ENCODE data around the gene ASF1B. TPM values are rescaled to one million over a fixed set of nuclear protein-coding genes. Genes with fewer than 3 reads are reported as not detected.
A peak's percentile ranks its signal among the peaks of the same experiment; 100 is the strongest.

ASF1B gene
- total RNA-seq, 2 donors from 2014 or later = 48.2 to 89.3 TPM

- DNase-seq (ENCODE audit: low spot score) (no peak), ATAC-seq (no peak)
- peaks cover 13 to 19% of the 10 kb centered on the region in 2 donors for H3K4me1 Mint-ChIP-seq (ENCODE audit: low read depth in 2 of 2)
- no peaks in the 10 kb centered on the region for H3K9me3 Mint-ChIP-seq
- peak overlapping the region; percentile 74 for H3K4me3 Mint-ChIP-seq
- H3K36me3 Mint-ChIP-seq = peaks cover 12% of the 10 kb centered on the region
- peak overlapping the region in 1 of 2 donors; percentile 3 for H3K27ac Mint-ChIP-seq
- H3K27me3 Mint-ChIP-seq = no peaks in the 10 kb centered on the region
Observed at GRCh38 chr19:14088634-14089411, 47.6 kb downstream of the ASF1B start.

DNA sequence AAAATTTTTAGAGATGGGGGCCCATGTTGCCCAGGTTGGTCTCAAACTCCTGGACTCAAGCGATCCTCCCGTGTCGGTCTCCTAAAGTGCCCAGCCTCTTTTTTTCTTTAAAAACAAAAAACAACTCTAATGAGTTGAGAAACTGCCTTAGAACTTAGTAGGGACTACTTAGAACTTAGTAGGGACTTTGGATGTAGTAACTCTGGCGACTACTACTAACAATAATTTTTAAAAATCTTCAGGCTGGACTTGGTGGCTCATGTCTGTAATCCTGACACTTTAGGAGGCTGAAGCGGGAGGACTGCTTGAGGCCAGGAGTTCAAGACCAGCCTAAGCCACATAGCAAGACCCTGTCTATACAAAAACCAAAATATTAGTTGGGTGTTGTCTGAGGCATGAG lies 50.3 kb downstream of the ASF1B start:
- Mint-ChIP-seq H3K4me3 (no peak overlapping the region), H3K4me1 (ENCODE audit: low read depth in 2 of 2) (peaks cover 10 to 16% of the 10 kb centered on the region in 2 donors), H3K36me3 (peaks cover 5% of the 10 kb centered on the region), H3K27ac (no peak overlapping the region), H3K27me3 (no peaks in the 10 kb centered on the region), H3K9me3 (no peaks in the 10 kb centered on the region)
- ATAC-seq (no peak), DNase-seq (ENCODE audit: low spot score) (no peak)

- ATAC-seq = no peak
- no peak for DNase-seq (ENCODE audit: low spot score)
- Mint-ChIP-seq H3K4me3 (no peak within 1 kb of the TSS), H3K9me3 (no peaks in the 10 kb centered on the region), H3K36me3 (peaks cover 5% of the 10 kb centered on the region), H3K4me1 (ENCODE audit: low read depth in 2 of 2) (peaks cover 13 to 17% of the 10 kb centered on the region in 2 donors), H3K27me3 (no peaks in the 10 kb centered on the region), H3K27ac (no peak within 1 kb of the TSS)
Observed at GRCh38 chr19:14085309-14085995, 50.9 kb downstream of the ASF1B start, which contains the start of gene C19orf67. C19orf67 (minus strand) TSS chr19:14085783; CDS start chr19:14085627, 156 bp downstream.

GRCh38 chr19:14082675-14082960 lies 53.8 kb downstream of the ASF1B start:
- peak overlapping the region; percentile 98 for H3K4me3 Mint-ChIP-seq
- no peaks in the 10 kb centered on the region for H3K9me3 Mint-ChIP-seq
- no peaks in the 10 kb centered on the region for H3K36me3 Mint-ChIP-seq
- H3K27ac Mint-ChIP-seq = peak overlapping the region; percentile 92 to 97
- H3K27me3 Mint-ChIP-seq = no peaks in the 10 kb centered on the region
- ATAC-seq (no peak), DNase-seq (ENCODE audit: low spot score) (no peak)
- H3K4me1 Mint-ChIP-seq (ENCODE audit: low read depth in 2 of 2) = peaks cover 9 to 14% of the 10 kb centered on the region in 2 donors

DNA sequence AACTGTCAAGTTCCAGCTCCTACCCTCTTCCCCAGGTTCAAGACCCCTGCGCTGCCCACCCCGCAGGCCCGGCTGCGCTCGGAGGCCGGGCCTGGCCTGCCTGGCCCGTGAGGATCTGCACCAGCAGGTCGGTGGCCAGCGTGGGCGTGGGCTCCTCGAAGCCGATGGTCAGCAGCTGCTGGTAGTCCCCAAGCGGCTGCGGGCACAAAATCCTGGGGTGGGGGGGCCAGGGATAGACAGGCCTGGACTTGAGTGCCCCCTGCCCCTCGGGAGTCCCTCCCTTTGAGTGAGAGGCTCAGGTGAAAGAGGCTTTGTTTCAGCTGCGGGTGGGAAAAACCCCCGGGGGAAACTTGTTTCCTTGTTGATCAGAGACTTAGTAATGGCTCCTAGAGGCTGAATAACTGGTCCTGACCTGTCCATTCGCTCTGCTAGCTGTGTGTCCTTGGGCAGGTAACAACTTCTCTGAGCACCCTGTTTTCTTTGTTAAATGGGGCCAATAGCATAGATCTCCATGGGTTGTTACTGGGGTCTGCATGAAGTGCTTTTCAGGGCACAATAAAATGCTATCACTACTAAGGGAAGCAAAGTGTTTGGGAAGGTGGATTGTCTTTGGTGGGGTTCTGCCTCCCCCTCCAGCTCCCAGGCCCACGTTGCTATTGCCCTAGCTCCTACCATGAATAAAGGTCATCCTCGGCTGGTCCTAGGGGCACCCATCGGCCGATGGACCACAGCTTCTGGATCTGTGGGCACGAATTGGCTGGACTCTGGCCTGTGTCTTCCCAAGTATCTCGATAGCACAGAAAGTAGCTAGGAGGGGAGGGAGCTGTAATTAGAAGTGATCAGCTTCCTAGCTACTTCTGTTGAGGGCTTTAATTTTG lies 54.4 kb downstream of the ASF1B start:
- ATAC-seq = no peak
- peaks cover 9 to 14% of the 10 kb centered on the region in 2 donors for H3K4me1 Mint-ChIP-seq (ENCODE audit: low read depth in 2 of 2)
- H3K9me3 Mint-ChIP-seq = no peaks in the 10 kb centered on the region
- H3K4me3 Mint-ChIP-seq = peak overlapping the region; percentile 98
- no peaks in the 10 kb centered on the region for H3K27me3 Mint-ChIP-seq
- peak overlapping the region; percentile 92 to 97 for H3K27ac Mint-ChIP-seq
- DNase-seq (ENCODE audit: low spot score) = peak; percentile 65
- H3K36me3 Mint-ChIP-seq = no peaks in the 10 kb centered on the region

- Mint-ChIP-seq H3K4me3 (peak overlapping the region; percentile 98), H3K4me1 (ENCODE audit: low read depth in 2 of 2) (peaks cover 9 to 14% of the 10 kb centered on the region in 2 donors), H3K27ac (peak overlapping the region; percentile 92 to 97), H3K36me3 (no peaks in the 10 kb centered on the region), H3K27me3 (no peaks in the 10 kb centered on the region), H3K9me3 (no peaks in the 10 kb centered on the region)
- DNase-seq (ENCODE audit: low spot score) (peak; percentile 98), ATAC-seq (peak; percentile 97)
Observed at GRCh38 chr19:14080887-14081796, 55.2 kb downstream of the ASF1B start.

DNA sequence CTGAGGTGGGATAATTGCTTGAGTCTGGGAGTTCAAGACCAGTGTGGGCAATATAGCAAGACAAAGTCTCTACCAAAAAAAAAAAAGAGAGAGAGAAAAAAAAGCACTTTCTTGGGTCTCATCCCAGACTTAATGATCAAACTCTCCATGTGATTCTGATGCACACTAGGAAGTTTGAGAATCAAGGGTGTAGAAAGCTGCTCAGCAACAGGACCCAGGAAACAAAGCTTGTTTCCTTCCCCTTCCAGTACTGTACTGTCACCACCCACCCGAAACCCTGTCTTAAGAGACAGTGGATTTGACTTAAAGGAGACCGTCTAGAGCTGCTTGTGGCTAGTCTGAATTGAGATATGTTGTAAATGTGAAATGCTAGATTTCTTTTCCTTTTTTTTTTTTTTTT lies 58.0 kb downstream of the ASF1B start:
- Mint-ChIP-seq H3K27ac (no peak overlapping the region), H3K4me1 (ENCODE audit: low read depth in 2 of 2) (peaks cover 20 to 29% of the 10 kb centered on the region in 2 donors), H3K9me3 (no peaks in the 10 kb centered on the region), H3K4me3 (no peak overlapping the region), H3K36me3 (no peaks in the 10 kb centered on the region), H3K27me3 (no peaks in the 10 kb centered on the region)
- no peak for DNase-seq (ENCODE audit: low spot score)
- ATAC-seq = no peak

GRCh38 chr19:14073925-14074838 lies 62.2 kb downstream of the ASF1B start:
- H3K9me3 Mint-ChIP-seq = no peaks in the 10 kb centered on the region
- H3K27me3 Mint-ChIP-seq = no peaks in the 10 kb centered on the region
- peak overlapping the region; percentile 99 for H3K4me3 Mint-ChIP-seq
- peaks cover 11 to 16% of the 10 kb centered on the region in 2 donors for H3K4me1 Mint-ChIP-seq (ENCODE audit: low read depth in 2 of 2)
- ATAC-seq (peak in 1 of 2 donors; percentile 2), DNase-seq (ENCODE audit: low spot score) (no peak)
- H3K27ac Mint-ChIP-seq = peak overlapping the region; percentile 51 to 53
- H3K36me3 Mint-ChIP-seq = no peaks in the 10 kb centered on the region

DNA sequence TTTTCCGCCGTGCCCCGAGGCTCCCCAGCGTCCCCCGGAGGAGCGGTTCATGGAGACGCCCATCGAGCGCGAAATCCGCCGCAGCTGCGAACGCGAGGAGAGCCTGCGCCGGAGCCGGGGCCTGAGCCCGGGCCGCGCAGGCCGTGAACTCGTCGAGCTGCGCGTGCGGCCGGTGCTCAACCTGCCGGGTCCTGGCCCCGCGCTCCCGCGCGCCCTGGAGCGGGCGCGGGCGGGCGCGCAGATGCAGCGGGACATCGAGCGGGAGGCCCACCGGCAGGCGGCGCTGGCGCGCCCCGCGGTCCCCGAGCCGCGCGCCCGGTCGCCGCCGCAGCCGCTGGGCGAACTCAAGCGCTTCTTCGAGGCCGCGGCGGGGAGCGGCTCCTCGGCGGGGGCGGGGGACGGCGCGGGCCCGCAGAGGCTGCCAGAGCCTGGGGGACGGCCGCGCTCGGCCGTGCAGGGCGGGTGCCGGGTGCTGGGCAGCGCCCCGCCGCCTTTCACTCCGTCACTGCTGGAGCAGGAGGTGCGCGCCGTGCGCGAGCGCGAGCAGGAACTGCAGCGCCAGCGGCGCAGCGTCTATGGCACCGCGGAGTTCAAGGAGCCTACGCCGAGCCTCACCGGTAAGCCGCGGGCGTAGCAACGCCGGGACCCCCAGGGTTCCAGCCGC lies 63.0 kb downstream of the ASF1B start:
- peak; percentile 83 to 86 for ATAC-seq
- peaks cover 11 to 16% of the 10 kb centered on the region in 2 donors for H3K4me1 Mint-ChIP-seq (ENCODE audit: low read depth in 2 of 2)
- no peaks in the 10 kb centered on the region for H3K27me3 Mint-ChIP-seq
- peak; percentile 83 for DNase-seq (ENCODE audit: low spot score)
- H3K9me3 Mint-ChIP-seq = no peaks in the 10 kb centered on the region
- H3K36me3 Mint-ChIP-seq = no peaks in the 10 kb centered on the region
- H3K4me3 Mint-ChIP-seq = peak overlapping the region; percentile 99
- peak overlapping the region; percentile 51 to 53 for H3K27ac Mint-ChIP-seq

DNA sequence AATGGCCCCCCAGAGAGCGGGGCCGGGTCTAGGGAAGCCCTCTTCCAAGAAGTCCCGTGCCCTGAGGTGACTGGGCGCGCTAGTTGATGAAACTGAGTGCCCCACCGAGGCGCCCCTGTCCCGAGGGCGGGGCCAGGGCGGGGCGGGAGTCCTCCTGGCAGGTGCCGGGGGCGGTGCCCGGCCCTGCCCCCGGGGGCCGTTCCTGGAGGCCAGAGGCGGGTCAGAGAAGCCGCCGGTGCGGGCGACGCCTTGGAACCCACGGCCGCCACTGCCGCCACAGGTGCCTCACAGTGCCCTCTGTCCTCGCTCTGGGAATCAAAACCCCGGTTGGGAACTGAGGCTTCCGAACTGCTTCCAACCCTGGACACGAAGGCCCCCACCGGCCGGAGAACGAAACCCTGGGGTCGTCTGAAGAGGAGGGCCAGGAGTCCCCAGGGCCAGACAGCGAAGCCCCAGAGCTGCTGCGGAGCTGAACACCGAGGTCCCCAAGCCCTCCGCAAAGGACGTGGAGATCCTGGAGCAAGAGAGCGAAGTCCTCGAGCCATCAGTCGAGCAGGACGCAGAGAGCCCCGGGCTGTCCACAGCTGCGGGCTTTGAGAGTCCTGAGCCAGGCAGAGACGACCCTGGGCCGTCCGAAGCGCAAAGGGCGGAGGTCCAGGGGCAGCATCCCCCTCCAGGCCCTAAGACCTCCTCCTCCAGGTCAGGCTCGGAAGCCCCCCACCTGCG lies 63.7 kb downstream of the ASF1B start, which contains the start of gene MISP3:
Gene MISP3, plus strand, starts transcription at position 252 of the 726 bp plus-strand sequence. CDS start 524 bp downstream, outside the sequence.
- peak; percentile 17 to 18 for ATAC-seq
- no peaks in the 10 kb centered on the region for H3K27me3 Mint-ChIP-seq

More for the DNA sequence above, 63.7 kb downstream of the ASF1B start, which contains the start of gene MISP3:
- H3K4me1 Mint-ChIP-seq (ENCODE audit: low read depth in 2 of 2) = peaks cover 11 to 16% of the 10 kb centered on the region in 2 donors
- no peak for DNase-seq (ENCODE audit: low spot score)
- peak within 1 kb of the TSS; percentile 99 for H3K4me3 Mint-ChIP-seq
- no peaks in the 10 kb centered on the region for H3K36me3 Mint-ChIP-seq
- H3K27ac Mint-ChIP-seq = peak within 1 kb of the TSS in 1 of 2 donors; percentile 53
- no peaks in the 10 kb centered on the region for H3K9me3 Mint-ChIP-seq
